CD14-positive monocyte (primary cell): ENCODE measurements around the gene RBP5. TPM values are rescaled to one million over a fixed set of nuclear protein-coding genes. Genes with fewer than 3 reads are reported as not detected.

Experiments used
- DNase-seq, 3 donors: peaks; one replicate each; pipeline ENCODE4 v3.0.0-alpha.2; 2011 to 2022
- H2AFZ ChIP-seq: 2 replicates; pipeline ENCODE4 v1.6.0; 2012; ENCODE audit warnings: mild to moderate bottlenecking, low read depth, low read length, inconsistent platforms; ENCODE audit not compliant: insufficient read depth, poor library complexity, severe bottlenecking
- H3K27ac ChIP-seq, 2 donors: 1 replicate in 1 of 2; 2 replicates in 1 of 2; pipeline ENCODE4 v1.5.1; 2012 to 2013; ENCODE audit warnings: low read length in 2 of 2, control low read depth in 1 of 2, inconsistent platforms in 1 of 2, low read depth in 1 of 2, mild to moderate bottlenecking in 1 of 2
- H3K27me3 ChIP-seq, 2 donors: one replicate each; pipeline versions ENCODE4 v1.6.0 to v1.6.1; 2011 to 2013; ENCODE audit warnings: low read length in 2 of 2; ENCODE audit not compliant: control insufficient read depth in 2 of 2, insufficient read depth in 2 of 2
- H3K36me3 ChIP-seq, 2 donors: replicated peaks in 1 of 2; 1 replicate in 1 of 2; 2 replicates in 1 of 2; pipeline versions ENCODE4 v1.5.1 to v1.6.1; 2012 to 2013; ENCODE audit warnings: low read length in 2 of 2, control low read depth in 1 of 2, inconsistent platforms in 1 of 2, mild to moderate bottlenecking in 1 of 2; ENCODE audit not compliant: insufficient read depth in 2 of 2, control insufficient read depth in 1 of 2
- H3K4me1 ChIP-seq, 2 donors: 1 replicate in 1 of 2; 2 replicates in 1 of 2; pipeline versions ENCODE4 v1.5.1 to v1.6.1; 2012 to 2013; ENCODE audit warnings: low read length in 2 of 2, control low read depth in 1 of 2, inconsistent platforms in 1 of 2, mild to moderate bottlenecking in 1 of 2, moderate library complexity in 1 of 2; ENCODE audit not compliant: insufficient read depth in 2 of 2, control insufficient read depth in 1 of 2
- H3K4me2 ChIP-seq: replicated peaks from 2 replicates; pipeline ENCODE3; 2012; ENCODE audit warnings: low read length, moderate library complexity, mild to moderate bottlenecking; ENCODE audit not compliant: poor library complexity, severe bottlenecking; ENCODE audit errors: extremely low read depth
- H3K4me3 ChIP-seq, 3 experiments: fragments of 200-600 bp in 1 of 3; sonication (generic) in 1 of 3; replicated peaks in 1 of 3; 1 replicate in 2 of 3; 2 replicates in 1 of 3; pipeline ENCODE4 v1.5.1; 2011 to 2013; ENCODE audit warnings: low read length in 3 of 3, mild to moderate bottlenecking in 3 of 3, control low read depth in 2 of 3, low read depth in 2 of 3, inconsistent platforms in 1 of 3, moderate library complexity in 1 of 3
- H3K79me2 ChIP-seq: 2 replicates; pipeline ENCODE4 v1.6.0; 2012; ENCODE audit warnings: mild to moderate bottlenecking, control low read depth, inconsistent platforms, low read length, moderate library complexity; ENCODE audit not compliant: insufficient read depth
- H3K9ac ChIP-seq: 2 replicates; pipeline ENCODE4 v1.6.0; 2017; ENCODE audit warnings: low read length, mild to moderate bottlenecking; ENCODE audit not compliant: insufficient read depth, poor library complexity, severe bottlenecking
- H3K9me3 ChIP-seq, 2 donors: replicated peaks in 1 of 2; 1 replicate in 1 of 2; 2 replicates in 1 of 2; pipeline versions ENCODE4 v1.5.1 to v1.6.1; 2012 to 2013; ENCODE audit warnings: low read length in 2 of 2, control low read depth in 1 of 2; ENCODE audit not compliant: control insufficient read depth in 1 of 2, insufficient read depth in 1 of 2
- H4K20me1 ChIP-seq: 2 replicates; pipeline ENCODE4 v1.6.0; 2012; ENCODE audit warnings: mild to moderate bottlenecking, low read length, control low read depth, moderate library complexity; ENCODE audit not compliant: insufficient read depth
- H3K27ac Mint-ChIP-seq, 7 donors: one replicate each; pipeline ENCODE4 v1.8.0; 2020; ENCODE audit warnings: mild to moderate bottlenecking in 7 of 7, mixed read lengths in 7 of 7, moderate library complexity in 6 of 7, inconsistent platforms in 2 of 7
- H3K27me3 Mint-ChIP-seq, 3 donors: one replicate each; pipeline ENCODE4 v1.8.0; 2021 to 2022; ENCODE audit warnings: low read depth in 3 of 3, mild to moderate bottlenecking in 3 of 3, mixed read lengths in 3 of 3, moderate library complexity in 3 of 3, inconsistent platforms in 1 of 3
- H3K36me3 Mint-ChIP-seq, 2 donors: one replicate each; pipeline ENCODE4 v1.8.0; 2020; ENCODE audit warnings: mixed read lengths in 2 of 2, inconsistent platforms in 1 of 2, mild to moderate bottlenecking in 1 of 2
- H3K4me1 Mint-ChIP-seq: one replicate; pipeline ENCODE4 v1.8.0; 2020; ENCODE audit warnings: mild to moderate bottlenecking, mixed read lengths
- H3K4me3 Mint-ChIP-seq, 2 donors: one replicate each; pipeline ENCODE4 v1.8.0; 2020; ENCODE audit warnings: mild to moderate bottlenecking in 2 of 2, mixed read lengths in 2 of 2, moderate library complexity in 1 of 2
- H3K9me3 Mint-ChIP-seq, 7 donors: one replicate each; pipeline ENCODE4 v1.8.0; 2020 to 2022; ENCODE audit warnings: mixed read lengths in 7 of 7, mild to moderate bottlenecking in 6 of 7, moderate library complexity in 6 of 7, inconsistent platforms in 2 of 7
- WGBS: methylation state at CpG from one replicate; pipeline ENCODE4 v1.1.5; 2013; ENCODE audit warnings: missing lambda C conversion rate; ENCODE audit not compliant: insufficient coverage; 5-methylcytosine and 5-hydroxymethylcytosine counted together
- intact Hi-C, 2 donors: fragments of 100-400 bp; cut with micrococcal nuclease; formaldehyde crosslinking; loops; one replicate each; pipeline versions ENCODE4 v1.15.0 to v1.15.1; 2023
- polyA plus RNA-seq, 3 donors: library from polyadenylated mRNA; depleted of rRNA in 1 of 3; unstranded in 2 of 3; stranded (reverse) in 1 of 3; fragments of 300-500 nt in 2 of 3; fragments of >200 nt in 1 of 3; fragmentation: Illumina TruSeq in 2 of 3; gene quantifications; 1 replicate in 2 of 3; 2 replicates in 1 of 3; pipeline ENCODE4 v1.2.3, GENCODE V29; 2012 to 2021
- TF ChIP-seq, protein P1 (sequence below): fragments of 200-600 bp; IDR thresholded peaks from one replicate; pipeline ENCODE4 v1.8.0; 2022; ENCODE audit warnings: antibody characterized with exemption, mild to moderate bottlenecking

Gene RBP5
- polyA plus RNA-seq, 3 donors: not detected

DNA sequence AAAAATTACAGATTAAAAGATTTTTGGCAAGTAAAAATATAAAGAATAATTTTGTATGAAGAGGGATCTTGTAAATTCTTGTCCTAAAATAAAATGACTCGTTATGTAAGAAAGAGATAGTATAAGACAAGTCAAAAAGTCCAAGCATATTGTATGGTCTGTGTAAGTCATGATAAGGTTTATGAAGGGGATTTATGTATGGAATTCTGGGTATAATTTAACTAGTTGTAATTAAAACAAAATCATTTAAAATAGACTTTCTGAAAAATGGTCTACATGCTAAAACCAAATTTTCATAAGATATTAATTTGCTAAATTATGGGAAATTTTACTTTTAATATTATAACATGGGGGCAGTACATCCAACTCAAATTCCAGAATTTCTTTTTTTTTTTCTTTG, 43.2 kb upstream of the RBP5 start:
- Histone ChIP-seq H4K20me1 (no peaks in the 10 kb centered on the region), H3K79me2 (no peaks in the 10 kb centered on the region), H3K4me2 (no peak overlapping the region), H3K27me3 (peaks cover 0 to 9% of the 10 kb centered on the region in 2 donors), H3K9me3 (peaks cover 32 to 41% of the 10 kb centered on the region in 2 donors), H3K4me1 (no peaks in the 10 kb centered on the region), H3K4me3 (no peak overlapping the region), H2AFZ (no peak overlapping the region), H3K9ac (no peak overlapping the region), H3K27ac (no peak overlapping the region), H3K36me3 (no peaks in the 10 kb centered on the region)
- Mint-ChIP-seq H3K36me3 (no peaks in the 10 kb centered on the region), H3K27me3 (peaks cover 3 to 9% (median 5%) of the 10 kb centered on the region in 3 donors), H3K9me3 (peaks cover 19 to 64% (median 44%) of the 10 kb centered on the region in 7 donors), H3K4me1 (no peaks in the 10 kb centered on the region), H3K4me3 (no peak overlapping the region), H3K27ac (no peak overlapping the region)
- no CpG with 5 or more reads among the region's 1 CpG for WGBS
- TF ChIP-seq, protein P1, sequence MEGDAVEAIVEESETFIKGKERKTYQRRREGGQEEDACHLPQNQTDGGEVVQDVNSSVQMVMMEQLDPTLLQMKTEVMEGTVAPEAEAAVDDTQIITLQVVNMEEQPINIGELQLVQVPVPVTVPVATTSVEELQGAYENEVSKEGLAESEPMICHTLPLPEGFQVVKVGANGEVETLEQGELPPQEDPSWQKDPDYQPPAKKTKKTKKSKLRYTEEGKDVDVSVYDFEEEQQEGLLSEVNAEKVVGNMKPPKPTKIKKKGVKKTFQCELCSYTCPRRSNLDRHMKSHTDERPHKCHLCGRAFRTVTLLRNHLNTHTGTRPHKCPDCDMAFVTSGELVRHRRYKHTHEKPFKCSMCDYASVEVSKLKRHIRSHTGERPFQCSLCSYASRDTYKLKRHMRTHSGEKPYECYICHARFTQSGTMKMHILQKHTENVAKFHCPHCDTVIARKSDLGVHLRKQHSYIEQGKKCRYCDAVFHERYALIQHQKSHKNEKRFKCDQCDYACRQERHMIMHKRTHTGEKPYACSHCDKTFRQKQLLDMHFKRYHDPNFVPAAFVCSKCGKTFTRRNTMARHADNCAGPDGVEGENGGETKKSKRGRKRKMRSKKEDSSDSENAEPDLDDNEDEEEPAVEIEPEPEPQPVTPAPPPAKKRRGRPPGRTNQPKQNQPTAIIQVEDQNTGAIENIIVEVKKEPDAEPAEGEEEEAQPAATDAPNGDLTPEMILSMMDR: no peak
- intact Hi-C loops: no loop called here
- DNase-seq: no peak

DNA sequence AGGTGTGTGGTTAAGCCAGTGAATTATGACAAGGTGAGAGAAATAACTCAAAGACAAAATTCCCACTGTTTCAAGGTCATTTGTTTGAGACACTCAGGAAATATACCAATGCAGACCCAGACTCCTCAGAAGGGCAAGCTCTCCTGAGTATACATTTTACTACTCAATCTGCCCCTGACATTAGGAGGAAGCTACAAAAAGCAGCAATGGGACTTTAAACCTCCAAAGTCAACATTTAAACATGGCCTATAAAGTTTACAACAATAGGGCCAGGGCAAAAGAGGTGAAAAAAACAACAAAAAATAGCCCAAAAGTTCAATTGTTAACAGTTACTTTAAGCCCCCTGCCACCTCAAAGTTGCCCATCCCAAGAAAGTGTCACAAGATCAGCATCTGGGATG, 41.3 kb upstream of the RBP5 start:
- peaks cover 36 to 48% of the 10 kb centered on the region in 2 donors for H3K9me3 ChIP-seq
- no peak overlapping the region for H3K9ac ChIP-seq
- no peak overlapping the region for H3K27ac ChIP-seq
- TF ChIP-seq, protein P1: no peak
- no peaks in the 10 kb centered on the region for H4K20me1 ChIP-seq
- Mint-ChIP-seq H3K36me3 (no peaks in the 10 kb centered on the region), H3K4me1 (no peaks in the 10 kb centered on the region), H3K27ac (no peak overlapping the region), H3K9me3 (peaks cover 22 to 66% (median 52%) of the 10 kb centered on the region in 7 donors), H3K4me3 (no peak overlapping the region), H3K27me3 (peaks cover 2 to 5% (median 2%) of the 10 kb centered on the region in 3 donors)
- H3K4me1 ChIP-seq: no peaks in the 10 kb centered on the region
- H2AFZ ChIP-seq: no peak overlapping the region
- no peak overlapping the region for H3K4me3 ChIP-seq
- no peak overlapping the region for H3K4me2 ChIP-seq
- no peaks in the 10 kb centered on the region for H3K36me3 ChIP-seq
- peaks cover 0 to 4% of the 10 kb centered on the region in 2 donors for H3K27me3 ChIP-seq
- no peaks in the 10 kb centered on the region for H3K79me2 ChIP-seq
- intact Hi-C loops: no loop called here
- DNase-seq: no peak
